ENCODE measurements around the gene VPS35L.
"Not testable (repeated sequence)": the region's sequence is repeated elsewhere in the genome, so short reads cannot be mapped to it uniquely, and the experiment has no call there.

The VPS35L gene

DNA sequence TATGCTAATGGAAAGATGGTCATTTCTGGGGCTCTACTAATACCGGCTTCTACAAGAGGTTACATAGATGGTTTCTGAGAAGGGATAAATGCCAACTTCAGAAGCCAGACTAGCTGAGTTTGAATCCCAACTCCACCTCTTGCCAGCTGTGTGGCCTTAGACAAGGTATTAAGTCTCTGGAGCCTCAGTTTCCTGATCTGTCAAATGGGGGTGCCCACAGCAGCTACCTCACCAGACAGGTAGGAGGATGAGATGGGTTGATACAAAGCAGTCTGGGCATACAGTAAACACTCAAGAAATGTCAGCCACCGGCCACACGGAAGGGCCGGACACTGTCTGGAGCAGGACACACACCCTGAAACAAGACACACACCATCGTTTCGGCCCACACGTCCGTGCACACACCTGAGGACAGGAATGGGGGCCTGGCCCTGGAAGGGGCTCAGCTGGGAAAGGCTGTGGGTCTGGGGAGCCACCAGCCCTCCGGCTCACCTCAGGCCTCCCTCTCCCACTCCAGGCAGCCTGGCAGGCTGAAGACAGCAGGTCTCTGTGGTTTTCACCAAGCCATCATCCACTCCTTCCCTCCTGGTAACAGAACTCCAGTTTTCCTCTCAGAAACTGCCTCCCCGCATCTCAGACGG, 157.0 kb downstream of the VPS35L start:
- no peak for DNase-seq (ENCODE audit: low spot score)

DNA sequence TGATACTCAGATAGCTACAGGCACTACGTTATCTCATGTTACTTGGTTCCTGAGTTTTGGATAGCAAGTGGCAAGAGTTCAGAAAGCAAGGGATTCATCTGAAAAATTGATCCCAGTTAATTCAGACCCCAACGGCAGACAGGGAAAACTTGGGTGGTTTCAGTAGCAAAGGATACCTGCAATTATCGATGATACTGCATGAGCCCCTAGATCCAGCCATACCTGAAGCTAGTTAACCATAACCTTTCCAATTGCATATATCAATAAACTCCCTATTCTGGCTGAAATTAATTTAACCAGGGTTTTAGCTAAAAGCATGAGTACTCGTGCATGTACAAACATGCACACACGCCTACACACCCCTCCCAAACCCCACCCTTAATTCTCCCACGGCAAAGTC, 158.2 kb downstream of the VPS35L start:
- DNase-seq (ENCODE audit: low spot score): no peak

DNA sequence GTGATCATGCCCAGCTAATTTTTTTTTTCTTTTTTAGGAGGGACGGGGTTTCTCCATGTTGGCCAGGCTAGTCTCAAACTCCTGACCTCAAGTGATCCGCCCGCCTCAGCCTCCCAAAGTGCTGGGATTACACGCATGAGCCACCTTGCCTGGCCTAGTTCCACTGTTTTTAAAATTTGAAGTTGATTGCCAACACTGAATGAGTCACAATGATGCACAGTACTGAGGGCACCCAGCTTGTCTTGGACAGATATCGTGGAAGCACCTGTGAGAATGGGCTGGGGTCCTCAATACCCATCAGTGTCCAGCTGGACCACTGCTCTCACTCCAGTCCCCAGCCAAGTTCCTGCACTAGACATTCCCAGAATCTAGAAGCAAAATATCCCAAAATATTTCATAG, 160.1 kb downstream of the VPS35L start:
- DNase-seq (ENCODE audit: low spot score): no peak

DNA sequence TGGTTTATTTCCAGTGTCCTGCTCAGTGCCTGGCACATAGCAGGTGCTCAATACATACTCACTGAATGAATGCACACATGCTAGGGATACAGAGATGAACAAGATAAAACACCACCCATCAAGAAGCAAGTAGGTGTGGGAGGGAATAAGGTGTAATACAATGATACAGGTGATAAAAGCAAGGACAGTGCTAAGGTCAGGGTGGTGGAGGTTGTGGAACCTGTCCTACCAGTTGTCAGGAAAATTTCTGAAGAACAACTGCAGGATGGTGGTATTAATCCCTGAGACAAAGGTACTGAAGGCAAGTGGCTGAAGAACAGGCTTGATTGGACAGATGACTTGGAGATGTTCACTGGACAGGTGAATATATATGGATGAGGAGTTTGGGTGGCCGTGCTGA, 160.7 kb downstream of the VPS35L start:
- DNase-seq (ENCODE audit: low spot score): no peak

DNA sequence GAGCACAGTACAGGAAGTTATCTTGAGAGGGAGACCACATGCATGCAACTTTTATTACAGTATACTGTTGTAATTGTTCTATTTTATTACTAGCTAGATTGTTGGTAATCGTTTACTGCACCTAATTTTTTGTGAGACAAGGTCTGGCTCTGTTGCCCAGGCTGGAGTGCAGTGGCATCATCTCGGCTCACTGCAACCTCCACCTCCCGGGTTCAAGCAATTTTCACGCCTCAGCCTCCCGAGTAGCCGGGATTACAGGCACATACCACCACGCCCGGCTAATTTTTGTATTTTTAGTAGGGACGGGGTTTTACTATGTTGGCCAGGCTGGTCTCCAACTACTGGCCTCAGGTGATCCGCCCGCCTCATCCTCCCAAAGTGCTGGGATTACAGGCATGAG, 161.2 kb downstream of the VPS35L start:
- not testable (repeated sequence) for DNase-seq (ENCODE audit: low spot score)

DNA sequence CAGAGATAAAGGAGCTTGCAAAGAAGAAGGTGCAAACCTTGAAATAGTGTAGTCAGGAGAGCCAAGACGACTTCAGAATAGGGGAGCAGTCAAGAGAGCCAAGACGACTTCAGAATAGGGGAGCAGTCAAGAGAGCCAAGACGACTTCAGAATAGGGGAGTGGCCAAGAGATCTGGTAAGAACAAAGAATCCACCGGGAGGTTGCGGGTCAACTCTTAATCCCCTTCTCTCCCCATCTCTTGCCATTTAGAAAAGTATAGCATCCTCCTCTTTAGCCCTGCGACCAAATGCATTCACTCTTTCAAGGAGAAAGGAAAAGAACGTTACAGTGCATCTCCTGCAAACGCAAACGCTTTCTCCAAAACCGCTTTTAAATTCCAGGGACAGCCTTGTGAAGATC, 161.8 kb downstream of the VPS35L start:
- no peak for DNase-seq (ENCODE audit: low spot score)

DNA sequence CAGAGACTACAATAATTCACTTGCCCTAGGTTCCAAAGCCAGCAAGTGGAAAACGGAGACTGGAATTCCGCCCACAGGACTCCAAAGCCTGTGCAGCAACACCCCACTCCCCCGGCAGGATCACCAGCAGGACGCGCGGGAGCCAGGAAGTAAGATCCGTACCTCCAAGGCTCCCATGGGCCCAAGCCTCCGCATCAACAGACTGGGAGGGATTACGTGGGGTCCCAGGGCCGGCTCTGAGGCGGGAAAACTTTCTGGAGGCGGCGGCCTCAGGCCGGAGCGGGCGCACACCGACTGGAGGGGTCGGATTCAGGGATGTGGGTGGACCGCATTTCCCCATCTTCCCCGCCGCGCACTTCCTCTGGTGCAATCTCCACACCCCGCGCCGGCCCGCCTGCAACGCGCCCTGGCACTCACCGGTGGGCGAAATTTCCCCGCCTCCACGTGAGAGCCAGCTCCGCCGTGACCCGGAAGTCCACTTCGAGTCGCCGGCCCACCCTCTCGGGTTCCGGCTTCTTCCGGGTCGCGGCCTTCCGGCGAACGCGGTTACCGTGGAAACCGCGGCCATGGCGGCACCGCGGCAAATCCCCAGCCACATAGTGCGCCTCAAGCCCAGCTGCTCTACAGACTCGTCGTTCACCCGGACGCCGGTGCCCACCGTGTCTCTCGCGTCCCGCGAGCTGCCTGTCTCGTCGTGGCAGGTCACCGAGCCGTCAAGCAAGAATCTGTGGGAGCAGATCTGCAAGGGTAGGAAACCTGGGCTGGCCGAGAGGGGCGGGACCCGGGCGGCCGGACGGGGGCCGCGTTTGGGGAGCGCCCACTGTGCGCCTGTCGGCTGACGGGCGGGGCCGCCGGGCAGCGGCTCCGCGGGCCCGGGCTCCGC, 162.5 kb downstream of the VPS35L start, which contains the start of the genes IQCK and KNOP1:
Gene IQCK (plus strand): TSS at position 531 of the 883 bp plus-strand sequence. CDS start 36 bp downstream, at position 567.
Gene KNOP1 (minus strand): TSS at position 487 of the 883 bp plus-strand sequence. CDS start 3,192 bp downstream, outside the sequence.
- peak; percentile 93 for DNase-seq (ENCODE audit: low spot score)

DNA sequence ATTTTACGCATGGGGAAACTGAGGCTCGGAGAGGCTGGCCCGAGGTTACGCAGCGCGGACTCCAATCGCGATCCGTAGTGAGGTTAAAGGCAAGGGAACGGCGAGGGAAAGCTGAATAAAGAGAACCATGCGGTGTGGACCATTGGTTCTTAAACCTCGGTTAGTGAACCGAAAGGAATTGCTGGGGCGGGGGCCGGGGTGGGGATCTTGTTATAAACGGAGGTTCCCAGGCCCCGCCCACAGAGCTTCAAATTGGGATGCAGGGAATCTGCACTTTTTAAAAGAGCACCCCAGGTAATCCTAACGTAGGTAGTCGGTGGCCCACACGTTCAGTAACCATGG, 163.1 kb downstream of the VPS35L start:
- DNase-seq (ENCODE audit: low spot score): peak; percentile 45

DNA sequence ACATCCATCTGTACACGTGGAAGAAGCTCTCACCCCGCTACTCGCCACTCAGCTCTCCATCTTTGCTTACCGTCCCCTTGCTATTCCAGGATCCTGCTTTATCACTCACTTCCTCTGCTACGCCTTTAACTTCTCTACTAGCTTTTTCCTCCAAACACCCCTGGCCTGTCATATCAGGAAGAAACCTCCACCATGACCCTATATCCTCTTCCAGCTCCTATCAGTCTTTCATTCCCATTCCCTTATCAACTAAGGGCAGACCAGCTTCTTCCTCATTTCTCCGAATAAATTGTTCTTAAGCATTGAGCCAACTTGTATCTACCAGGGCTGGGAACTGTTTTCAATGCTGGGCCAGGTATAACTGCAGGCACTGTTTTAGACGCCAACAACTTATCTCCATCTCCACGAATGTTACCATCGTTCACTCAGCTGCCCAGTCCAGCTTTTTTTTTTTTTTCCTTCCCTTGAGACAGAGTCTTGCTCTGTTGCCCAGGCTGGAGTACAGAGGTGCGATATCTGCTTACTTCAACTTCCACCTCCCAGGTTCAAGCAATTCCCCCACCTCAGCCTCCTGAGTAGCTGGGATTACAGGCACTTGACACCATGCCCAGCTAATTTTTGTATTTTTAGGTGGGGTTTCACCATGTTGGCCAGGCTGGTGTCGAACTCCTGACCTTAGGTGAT, 166.9 kb downstream of the VPS35L start:
- DNase-seq (ENCODE audit: low spot score): no peak

DNA sequence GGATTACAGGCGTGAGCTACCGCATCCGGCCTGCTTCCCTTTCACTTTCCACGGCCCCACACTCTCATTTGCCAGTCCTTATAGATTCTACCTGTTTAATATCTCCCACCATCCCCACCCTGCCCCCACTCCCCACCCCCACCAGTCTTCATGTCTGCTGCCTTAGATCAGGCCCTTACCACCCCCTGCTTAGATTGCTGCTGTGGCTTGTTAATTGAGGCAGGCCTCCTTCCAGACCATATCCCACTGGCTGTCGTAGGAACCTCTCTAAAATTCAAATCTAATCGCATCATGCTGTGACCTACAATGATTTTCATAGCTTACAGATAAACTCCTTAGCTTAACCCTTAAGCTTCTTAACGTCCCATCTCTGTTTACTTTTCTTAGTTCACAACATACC, 167.5 kb downstream of the VPS35L start:
- DNase-seq (ENCODE audit: low spot score): peak; percentile 53

DNA sequence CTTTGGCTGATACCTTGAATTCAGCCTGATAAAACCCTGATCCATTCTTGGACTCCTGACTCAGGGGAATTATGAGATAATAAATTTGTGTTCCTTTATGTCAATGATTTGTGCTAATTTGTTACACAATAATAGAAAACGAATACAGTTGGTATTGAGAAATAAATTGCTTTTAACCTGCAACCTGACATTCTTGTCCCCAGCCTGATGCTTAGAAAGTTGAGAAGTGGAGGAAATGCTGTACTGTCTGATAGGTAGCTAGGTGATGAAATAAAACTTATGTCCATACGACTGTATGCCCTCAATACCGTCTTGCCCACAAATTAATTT, 173.1 kb downstream of the VPS35L start:
- DNase-seq (ENCODE audit: low spot score): no peak

DNA sequence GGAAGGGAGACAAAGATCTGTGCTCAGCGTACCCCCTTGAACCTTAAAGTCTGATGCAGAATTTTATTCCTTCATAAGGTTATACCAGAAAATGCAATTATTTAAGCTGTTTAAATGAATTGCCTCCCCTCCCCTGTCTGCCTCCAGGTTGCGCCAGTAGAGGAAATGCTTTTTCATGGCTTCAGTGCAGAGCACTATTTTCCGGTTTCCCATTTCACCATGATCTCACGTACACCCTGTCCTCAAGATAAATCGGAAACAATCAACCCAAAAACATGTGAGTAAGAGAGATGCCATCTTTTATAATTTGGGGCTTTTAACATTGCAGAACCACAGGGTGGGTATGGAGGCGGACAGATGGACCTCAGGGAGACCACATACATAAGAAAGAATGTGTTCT, 178.0 kb downstream of the VPS35L start:
- no peak for DNase-seq (ENCODE audit: low spot score)

DNA sequence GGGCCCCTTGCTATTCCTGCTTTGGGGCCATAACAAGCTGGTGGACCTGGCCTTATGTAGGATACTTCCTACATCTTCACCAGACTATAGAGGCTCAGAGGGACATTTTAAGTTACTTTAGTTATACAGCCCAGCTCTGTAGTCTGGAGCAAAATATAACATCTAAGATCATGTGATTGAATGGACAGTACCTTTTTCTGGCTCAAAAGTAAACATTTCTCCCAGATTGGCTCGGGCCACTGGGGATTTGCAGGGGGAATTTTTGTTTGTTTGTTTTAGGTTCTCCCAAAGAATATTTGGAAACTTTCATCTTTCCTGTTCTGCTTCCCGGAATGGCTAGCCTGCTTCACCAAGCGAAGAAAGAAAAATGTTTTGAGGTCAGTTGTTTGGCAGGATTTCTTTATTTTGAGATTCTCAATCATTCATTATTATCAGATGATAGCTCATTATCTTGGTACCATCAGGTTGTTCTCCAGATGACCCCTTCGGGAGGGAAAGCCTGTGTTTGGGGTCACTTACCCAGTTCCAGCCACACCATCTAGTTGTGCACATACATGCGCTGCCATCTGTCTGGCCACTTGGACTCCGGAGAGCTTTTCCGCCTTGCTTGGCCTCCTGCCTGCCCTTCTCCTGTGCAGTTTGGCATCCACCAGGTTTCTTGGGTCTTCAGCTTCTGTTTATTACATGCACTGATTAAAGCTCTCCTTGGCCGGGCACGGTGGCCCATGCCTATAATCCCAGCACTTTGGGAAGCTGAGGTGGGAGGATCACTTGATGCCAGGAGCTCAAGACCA, 179.8 kb downstream of the VPS35L start:
- DNase-seq (ENCODE audit: low spot score): no peak

DNA sequence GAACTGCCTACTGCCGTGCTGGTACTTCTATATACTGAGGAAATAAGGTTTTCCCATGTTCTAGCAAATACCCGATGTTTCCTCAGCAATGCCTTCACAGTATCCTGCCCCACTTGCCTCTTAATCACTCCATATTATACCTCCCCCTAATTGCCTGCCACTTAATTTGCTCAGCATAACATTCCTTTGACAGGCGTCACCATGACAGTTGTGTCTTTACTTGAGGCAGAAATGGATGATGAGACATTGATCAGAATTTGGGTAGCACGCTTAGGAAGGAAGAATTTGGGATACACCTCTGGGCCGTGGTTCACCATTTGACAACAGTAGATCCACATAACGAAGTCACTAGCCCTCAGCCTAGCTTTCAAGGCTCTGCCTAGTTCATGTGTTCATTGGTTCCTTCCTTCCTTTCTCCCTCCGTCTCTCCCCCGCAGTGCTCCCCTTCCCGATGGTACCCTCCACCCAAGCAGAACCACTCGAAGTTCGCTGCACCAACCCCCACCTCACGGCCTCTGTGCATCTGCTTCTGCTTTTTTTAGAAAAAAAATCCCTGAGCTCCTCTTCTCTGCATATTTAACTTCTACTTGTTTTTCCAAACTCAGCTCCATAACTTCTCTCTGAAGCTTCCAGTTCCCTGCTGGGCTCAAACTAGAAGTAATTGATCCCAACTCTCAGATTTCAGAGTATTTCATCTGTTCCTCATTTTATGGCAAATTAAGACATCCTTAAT, 182.0 kb downstream of the VPS35L start:
- no peak for DNase-seq (ENCODE audit: low spot score)

DNA sequence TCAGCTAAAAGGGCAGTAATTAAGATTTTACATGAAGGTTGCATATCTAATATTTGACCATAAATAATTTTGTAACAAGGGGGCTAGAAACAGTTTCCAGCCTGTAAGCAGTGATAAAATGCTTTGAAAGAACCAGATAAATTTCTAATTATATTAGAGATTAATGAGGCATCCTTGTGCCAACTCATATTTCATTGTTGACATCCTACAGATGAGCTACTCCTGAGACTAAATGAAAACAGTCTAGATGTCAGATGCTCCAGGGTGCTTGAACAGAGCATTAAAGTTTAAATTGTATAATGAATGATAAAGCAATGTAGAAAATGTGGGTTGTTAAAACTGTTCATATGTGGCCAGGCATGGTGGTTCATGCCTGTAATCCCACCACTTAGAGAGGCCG, 185.9 kb downstream of the VPS35L start:
- DNase-seq (ENCODE audit: low spot score): no peak

DNA sequence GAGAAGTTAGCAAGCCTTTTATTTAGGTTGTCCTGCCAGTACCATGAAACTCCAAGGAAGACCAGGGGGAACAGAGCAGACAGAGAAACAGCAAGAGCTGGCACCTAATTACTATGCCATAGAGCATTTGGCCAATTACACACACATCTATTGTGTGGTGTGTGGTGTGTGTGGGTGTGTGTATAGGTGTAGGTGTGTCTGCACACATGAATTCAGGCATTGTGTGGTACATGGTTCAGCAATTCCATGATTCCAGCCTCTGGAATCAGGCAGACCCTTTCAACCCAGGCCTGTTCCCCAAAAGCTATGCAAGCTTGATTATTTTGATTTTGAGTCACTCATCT, 188.3 kb downstream of the VPS35L start:
- no peak for DNase-seq (ENCODE audit: low spot score)

DNA sequence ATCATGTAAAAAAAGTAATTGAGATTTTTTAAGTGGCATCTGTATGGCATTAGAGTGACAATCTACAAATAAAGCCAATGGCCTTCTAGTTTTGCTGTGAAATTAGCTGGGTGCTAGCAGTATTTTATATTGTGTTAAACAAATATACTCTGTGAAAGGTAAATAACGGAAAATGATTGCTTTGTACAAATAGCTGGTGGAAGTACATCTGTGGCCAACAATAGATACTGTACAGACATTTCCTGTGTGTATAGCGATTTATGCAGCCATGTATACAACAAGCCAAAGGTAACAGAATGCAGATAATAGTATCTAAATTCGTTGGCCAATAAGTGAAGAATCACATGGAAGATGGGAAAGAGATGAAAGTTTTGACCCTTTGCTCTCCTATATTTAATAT, 189.2 kb downstream of the VPS35L start:
- DNase-seq (ENCODE audit: low spot score): no peak

DNA sequence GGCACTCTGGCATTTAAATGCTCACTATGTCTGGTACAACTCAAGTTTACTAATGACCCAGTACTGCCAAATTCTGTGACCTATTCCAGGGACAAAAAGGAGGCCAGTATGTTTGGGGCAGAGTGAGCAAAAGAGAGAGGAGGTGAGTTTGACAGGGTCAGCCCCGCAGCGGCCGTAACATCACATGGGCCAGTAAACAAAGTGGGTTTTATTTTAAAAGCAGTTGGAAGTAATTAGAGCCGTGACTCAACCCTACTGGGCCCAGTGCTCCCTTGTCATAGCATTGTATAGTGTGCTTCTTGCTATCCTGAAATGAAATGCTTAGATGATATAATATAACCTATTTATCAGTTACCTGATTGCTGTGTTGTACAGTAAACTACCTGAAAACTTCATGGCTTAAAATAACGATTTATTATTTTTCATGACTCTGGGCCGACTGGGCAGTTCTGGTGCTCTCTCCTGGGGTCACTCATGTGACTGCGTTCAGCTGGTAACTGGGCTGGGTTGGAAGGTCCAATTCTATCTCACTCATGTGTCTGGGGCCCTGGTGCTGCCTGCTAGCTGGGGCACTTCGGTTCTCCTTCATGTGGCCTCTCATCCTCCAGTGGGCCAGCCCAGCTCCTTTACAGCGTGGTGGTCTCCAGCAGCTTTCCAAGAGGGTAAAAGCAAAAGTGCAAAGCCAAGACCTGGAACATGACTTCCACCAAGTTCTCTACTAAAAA, 189.9 kb downstream of the VPS35L start:
- DNase-seq (ENCODE audit: low spot score): no peak

DNA sequence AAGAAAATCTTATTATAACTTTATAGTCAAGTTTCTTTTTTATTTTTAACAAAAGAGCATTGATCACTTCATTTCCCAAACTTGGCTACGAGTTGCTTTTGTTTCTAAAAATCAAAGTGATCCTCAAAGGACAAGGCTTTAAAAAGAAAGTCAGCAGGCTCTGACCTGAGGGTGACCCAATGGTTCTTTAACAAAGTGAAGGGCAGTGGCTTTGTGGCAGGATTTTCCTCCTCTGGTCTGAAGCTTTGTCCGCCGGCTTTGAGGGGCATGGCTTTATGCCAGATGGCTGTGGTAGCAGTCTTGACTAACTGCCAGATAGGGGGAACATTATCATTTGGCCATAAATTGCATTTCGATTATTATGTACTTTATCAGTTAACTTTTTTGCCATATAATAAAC, 191.1 kb downstream of the VPS35L start:
- DNase-seq (ENCODE audit: low spot score): no peak

DNA sequence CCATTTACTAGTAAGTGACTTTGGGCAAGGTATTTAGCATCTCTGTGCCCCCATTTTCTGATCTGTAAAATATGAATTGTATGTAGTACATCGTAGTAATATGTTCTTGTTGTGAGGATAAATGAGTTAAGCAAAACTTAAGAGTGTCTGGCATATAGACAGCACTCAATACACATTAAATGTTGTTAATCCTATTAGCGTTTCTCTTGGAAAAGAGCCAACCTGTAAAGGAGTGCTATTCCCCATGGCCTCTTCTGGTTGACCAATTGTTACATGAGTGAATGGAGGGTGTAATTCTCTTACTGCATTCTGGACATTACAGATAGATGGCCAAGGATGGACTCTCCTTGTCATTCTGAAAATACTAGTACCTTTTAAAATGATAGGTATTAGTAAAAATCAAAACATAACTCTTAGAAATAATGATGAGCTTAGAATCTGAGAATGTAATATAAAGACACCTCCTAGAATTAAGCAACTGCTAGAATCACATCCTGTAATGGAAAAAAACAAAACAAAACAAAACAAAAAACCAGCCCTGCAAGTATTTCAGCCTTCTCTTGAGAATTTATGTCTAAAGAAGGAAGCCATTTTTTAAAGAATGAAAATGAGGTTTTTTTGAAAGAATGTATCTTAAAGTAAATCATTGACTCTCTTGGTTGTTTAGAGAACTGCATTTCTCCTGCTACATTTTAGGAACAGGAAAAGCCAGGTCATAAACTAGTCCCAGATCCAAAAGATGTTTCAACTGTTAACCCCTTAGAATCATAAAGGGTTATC, 193.1 kb downstream of the VPS35L start:
- DNase-seq (ENCODE audit: low spot score): peak; percentile 47
